ENCODE data around the gene MTHFD1L.
A peak's percentile ranks its signal among the peaks of the same experiment; 100 is the strongest.

Gene MTHFD1L

GRCh38 chr6:150993253-150993652 is 127.8 kb downstream of the MTHFD1L start:
- no peak for DNase-seq

GRCh38 chr6:150994026-150994425 is 128.5 kb downstream of the MTHFD1L start:
- DNase-seq: no peak

DNA sequence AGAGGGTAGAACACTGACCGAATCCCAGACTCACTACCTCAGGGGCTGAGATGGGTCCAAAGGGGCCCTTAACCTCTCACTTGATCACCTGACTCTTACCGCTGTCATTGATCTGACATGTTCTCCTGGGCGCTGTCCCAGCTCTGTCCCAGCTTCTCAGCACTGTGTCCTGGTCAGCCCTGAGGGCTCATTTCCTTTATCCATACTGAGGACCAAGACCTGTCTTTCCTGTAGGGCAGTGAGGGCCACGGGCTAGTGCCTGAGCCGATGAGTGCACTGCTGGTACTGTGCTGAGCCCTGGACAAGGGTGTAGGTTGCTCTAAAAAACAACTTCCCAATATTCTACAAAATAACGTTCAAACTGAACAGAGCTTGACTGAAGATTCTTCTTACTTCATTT is 131.5 kb downstream of the MTHFD1L start:
- no peak for DNase-seq

DNA sequence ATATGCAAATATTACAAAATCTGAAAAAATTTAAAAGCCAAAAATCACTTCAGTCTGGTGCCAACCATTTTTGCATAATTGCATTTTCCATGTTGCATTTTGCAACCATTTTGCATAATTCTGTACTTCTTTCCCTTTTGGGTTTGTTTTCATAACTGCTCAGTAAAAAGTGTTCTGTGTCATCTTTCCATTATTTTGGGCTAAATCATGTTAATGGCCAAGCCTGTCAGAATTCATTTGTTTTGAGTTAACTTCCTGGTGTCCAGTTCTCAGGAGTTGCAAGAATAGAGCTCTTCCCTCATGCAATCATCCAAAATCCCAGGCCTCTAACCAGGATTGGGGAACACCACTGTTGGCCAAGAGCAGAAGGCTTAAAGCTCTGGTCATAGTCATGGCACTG is 133.6 kb downstream of the MTHFD1L start:
- DNase-seq: no peak

- no peak for DNase-seq
These were observed 134.1 kb downstream of the MTHFD1L start for GRCh38 chr6:150999576-150999975.

GRCh38 chr6:151001387-151002056 is 136.0 kb downstream of the MTHFD1L start:
- no peak for DNase-seq

GRCh38 chr6:151002057-151002450 is 136.6 kb downstream of the MTHFD1L start:
- no peak for DNase-seq

DNA sequence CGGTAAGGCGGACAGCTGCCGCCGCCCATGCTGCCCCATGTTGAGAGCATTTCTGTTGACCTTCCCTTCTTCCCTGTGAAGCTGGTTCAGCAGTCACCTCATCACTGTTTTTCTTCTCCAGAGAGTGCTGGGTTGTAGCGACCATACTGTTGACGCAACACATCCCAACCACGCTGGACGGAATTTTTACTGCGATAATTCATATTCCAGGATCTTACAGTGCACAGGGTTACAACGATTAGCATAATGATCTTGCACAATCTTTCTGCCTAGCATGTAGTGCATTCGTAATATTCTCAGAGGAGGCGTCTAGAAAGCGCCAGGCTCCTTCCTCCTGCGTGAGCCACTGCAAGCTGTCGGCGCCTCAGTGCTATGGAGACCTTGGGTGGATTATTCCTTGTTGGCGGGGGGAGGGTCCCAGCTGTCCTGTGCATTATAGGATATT is 137.0 kb downstream of the MTHFD1L start:
- DNase-seq: no peak

GRCh38 chr6:151004383-151005024 is 139.0 kb downstream of the MTHFD1L start:
- DNase-seq: peak in 1 of 5 donors; percentile 67

DNA sequence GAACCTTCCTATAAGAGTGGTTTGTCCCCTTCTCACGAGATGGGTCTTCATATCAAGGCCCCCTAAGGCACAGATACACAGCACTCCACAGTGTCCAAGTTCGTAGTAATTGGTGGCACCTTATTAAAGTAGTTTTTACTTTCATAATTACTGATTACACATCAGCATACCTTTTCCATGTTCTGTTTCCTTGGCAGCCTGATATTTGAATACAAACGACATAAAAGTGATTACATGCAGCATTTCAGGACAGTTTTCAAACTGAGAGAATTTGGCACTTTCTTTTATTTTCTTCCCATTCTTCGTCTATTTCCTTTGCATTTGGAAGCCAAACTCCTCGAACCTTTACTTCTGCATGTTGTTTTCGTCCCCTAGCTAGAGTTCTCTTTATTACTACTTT is 139.7 kb downstream of the MTHFD1L start:
- DNase-seq: no peak

- DNase-seq: peak in 1 of 5 donors; percentile 27
These were observed 140.6 kb downstream of the MTHFD1L start for GRCh38 chr6:151005896-151006632.

DNA sequence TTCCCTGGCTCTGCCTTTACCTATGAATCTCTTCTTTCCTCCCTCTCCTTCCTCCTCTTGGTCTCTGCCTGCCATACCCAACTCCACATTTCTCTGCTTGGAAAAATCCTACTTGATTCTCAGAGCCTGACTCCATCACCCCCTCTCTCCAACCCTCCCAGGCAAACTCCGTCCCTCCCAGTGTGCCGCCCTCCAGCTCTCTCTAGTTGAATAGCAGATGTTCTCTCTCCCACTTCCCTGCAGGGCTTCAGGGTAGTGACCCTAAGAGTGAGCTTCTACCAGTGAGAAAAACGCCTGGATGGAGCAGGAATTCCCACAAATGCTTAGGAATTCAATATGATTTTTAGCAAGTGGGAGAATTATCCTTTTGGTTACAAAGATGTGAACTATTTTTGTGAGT is 141.6 kb downstream of the MTHFD1L start:
- no peak for DNase-seq

GRCh38 chr6:151007922-151008321 is 142.4 kb downstream of the MTHFD1L start:
- DNase-seq: no peak

DNA sequence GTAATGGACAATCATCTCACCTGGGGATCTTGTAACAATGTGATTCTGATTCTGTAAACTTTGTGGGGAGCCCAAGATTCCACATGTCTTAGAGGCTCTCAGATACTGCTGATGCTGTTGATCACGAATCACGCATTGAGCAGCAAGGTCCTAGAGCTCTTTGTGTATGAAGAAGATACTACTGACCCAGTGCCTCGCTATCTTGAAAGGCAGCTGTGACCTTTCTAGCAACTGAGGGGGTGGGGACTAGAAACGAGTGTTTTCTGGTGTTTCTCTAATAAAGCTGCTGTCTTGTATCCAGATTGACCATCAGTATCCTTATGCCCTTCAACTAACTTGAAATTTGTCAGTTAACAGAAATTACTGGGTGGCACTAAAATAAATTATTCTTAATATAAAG is 142.9 kb downstream of the MTHFD1L start:
- no peak for DNase-seq

- DNase-seq: no peak
These were observed 144.1 kb downstream of the MTHFD1L start for GRCh38 chr6:151009576-151009975.

DNA sequence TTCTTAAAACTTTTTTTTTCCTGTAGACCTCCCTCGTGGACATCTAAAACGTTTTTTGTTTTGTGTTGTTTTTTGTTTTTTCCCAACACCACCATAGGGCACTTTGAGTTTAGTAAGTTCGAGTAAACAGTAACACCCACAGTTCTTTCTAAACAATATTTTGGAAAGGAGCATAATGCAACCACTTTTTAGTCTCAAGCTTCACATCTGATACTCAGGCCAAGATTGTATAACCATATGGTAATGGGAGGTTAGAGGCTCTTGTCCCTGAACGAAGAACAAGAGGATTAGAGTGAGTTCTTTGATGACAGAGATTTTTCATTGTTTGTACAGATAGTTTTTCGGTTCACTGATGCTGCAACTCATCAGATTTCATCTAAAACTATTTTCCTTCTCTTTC is 144.6 kb downstream of the MTHFD1L start:
- DNase-seq: no peak

GRCh38 chr6:151012321-151013294 is 147.1 kb downstream of the MTHFD1L start:
- no peak for DNase-seq

GRCh38 chr6:151014404-151015100 is 149.1 kb downstream of the MTHFD1L start:
- peak; percentile 22 to 66 (median 39) for DNase-seq

GRCh38 chr6:151015101-151015700 is 149.7 kb downstream of the MTHFD1L start:
- no peak for DNase-seq

DNA sequence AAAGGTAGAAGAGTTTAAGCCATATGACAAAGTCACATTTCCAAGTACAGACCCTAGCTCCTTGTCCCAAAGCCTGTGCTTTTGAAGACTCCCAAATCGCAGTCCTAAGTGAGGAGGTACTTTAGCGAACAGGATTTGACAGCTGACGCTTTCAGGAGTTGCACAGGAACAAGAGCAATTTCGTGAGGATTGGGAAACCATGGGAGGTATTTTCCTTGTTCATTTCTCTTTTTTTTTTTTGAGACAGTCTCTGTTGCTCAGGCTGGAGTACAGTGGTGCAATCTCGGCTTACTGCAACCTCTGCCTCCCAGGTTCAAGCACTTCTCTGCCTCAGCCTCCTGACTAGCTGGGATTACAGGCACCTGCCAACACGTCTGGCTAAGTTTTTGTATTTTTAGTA is 150.6 kb downstream of the MTHFD1L start:
- no peak for DNase-seq

DNA sequence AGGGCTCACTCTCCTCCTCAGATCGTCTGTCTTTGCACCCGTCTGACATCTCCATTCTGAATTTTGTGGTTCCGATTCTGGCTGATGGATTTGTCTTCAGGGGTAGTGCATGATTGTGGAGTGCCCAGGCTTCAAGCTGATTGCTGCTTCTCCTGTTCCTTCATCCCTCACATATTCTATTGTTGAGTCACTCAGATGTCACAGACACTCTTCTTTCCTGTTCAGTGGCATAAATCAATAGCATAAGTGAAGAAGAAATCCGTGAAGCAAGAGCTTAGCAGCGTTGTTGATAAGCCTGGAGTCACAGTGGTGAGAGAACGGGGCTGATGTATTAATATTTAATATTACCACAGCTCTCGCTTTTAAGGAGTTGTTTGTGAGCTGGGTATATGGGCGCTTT is 152.5 kb downstream of the MTHFD1L start:
- DNase-seq: no peak
